ENCODE measurements around the gene SIGMAR1.

The SIGMAR1 gene

DNA sequence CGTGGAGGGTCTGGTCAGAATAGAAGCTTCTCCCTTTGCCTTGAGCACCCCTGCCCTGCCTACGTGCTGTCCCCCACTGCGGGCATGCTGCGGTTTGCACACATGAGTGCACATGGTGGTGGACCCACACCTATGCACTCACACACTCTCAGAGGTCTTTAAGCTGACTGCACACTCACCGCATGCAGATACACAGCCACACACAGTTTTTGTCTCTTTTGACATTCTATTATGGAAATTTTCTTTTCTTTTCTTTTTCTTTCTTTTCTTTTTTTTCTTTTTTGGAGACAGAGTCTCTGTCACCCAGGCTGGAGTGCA, 8.1 kb downstream of the SIGMAR1 start:
- DNase-seq: no peak

DNA sequence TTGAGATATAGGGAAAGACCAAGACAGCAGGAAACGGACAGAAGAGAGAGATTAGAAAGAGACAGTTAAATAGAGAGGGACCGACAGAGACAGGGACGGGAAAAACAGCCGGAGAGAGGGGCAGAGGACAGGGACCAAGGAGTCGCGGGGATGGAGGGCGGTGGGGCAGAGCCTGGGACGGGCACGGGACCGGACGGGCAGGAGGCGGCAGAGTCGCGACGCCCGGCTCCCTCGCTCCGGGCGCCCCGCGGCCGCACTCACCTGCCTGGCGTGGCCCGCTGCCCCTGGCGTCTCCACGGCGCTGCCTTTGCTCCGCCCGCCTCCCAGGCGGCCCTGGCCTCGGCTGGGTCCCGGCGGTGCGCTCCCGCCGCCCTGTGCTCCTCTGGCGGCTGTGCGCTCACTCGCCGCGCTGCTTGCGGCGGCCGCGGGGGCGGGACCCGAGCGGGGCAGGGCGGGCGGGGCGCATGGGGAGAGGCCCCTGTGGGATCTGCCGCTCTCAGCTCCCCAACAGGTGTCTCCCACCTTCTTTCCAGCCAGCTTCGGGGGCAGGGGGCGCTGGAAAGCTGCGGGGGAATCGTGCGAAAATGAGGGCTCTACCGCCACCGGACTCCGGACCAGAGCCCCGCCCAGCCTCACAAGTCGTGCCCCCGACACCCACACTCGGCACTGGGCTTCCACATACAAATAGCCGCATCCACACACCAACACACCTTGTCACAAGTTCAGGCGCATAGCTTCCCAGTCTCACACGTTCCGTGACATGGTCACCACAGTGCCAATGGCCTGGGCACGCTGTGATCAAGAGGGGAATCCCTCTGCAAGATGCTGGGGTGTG, 8.7 kb downstream of the SIGMAR1 start, which contains the start of gene ARID3C:
ARID3C (minus strand) TSS at position 411 of the 835 bp plus-strand sequence. CDS start 1,052 bp downstream, outside the sequence.
- peak; percentile 56 for DNase-seq

DNA sequence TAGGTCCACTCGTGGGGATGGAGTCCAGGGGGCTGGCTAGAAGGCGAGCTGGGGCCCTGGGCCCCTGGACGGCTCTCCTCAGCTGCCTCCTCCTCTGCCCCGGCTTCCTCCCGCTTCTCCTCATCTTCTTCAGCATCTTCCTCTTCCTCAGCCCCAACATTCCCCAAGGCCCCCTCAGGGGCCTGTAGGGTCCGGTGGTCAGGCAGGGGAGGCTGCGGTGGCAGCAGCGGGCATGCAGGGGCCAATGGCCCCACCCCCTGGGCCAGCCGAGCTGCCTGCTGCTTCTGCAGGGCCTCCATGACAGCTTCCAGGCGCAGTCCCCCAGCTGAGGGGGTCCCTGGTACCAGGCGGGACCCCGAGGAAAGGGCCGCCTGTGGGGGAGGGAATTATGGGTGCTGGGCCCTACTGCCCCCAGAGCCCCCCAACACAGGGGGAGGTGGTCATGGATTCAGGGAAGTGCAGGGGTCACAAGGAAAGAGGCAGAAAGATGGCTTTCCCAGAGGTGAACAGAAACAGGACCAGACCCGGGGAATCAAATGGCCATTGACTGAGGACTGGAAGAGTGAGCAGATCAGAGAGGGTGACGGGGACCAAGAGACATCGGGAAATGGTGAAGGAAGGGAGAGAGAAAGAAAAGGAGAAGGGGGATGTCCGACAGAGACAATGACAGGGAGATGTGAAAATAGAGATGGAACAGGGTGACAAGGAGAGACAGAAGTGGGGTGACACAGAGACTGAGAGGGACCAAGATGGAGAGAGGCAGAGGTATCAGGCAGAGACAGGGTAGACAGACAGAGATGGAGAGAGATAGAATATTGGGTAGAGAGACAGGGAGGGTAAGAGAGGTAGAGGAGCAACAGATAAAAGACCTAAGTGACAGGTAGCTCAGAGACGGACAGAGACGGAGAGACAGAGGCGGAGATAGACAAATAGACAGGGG, 9.6 kb downstream of the SIGMAR1 start:
- no peak for DNase-seq

DNA sequence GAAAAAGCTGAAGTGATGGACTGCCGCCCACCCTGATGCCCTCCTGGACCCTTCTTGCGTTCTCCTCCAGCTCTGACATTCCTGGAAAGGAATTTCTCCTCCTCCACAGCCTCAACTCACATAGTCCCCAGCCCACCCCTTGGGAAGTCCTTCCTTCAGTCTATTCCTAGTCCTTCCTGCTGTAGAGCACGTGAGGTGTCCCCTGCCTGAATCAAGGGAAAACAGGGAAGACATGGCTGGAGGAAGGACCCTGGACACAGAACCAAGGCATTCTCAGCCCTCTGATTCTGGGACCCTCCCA, 12.5 kb downstream of the SIGMAR1 start:
- DNase-seq: no peak

DNA sequence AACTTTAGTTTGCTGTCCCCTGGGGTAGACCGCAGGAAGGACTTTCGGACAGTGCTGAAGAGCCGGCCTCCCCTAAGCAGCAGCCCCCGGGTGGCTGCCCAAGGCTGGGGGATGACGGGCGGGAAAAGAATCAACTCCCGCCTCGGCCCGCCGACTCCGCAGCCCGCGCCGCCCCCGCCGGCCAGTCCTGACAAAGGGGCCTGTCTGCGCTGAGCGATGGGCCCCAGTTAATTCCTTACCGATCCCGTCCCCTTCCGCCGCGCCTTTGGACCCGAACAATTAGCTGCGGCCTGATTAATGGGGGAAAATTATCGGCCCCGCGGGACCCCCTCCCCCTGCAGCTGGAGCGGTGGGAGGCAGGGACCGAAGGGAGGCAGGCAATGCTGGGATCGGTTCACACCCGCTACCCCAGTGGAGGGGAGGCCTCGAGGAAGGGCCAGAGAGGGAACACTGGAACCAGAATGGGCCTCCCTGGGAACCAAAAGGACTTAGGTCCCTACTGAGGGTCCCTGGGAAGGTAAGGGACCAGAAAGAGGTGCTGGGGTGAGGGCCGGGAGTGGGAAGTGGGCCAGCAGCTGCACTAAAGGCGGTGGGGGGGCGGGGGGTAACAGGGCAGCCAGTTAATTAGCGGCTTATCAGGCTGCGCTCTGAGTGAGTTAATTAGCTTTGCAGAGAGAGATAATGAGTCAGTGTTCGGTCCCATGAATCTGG, 13.0 kb downstream of the SIGMAR1 start:
- no peak for DNase-seq

DNA sequence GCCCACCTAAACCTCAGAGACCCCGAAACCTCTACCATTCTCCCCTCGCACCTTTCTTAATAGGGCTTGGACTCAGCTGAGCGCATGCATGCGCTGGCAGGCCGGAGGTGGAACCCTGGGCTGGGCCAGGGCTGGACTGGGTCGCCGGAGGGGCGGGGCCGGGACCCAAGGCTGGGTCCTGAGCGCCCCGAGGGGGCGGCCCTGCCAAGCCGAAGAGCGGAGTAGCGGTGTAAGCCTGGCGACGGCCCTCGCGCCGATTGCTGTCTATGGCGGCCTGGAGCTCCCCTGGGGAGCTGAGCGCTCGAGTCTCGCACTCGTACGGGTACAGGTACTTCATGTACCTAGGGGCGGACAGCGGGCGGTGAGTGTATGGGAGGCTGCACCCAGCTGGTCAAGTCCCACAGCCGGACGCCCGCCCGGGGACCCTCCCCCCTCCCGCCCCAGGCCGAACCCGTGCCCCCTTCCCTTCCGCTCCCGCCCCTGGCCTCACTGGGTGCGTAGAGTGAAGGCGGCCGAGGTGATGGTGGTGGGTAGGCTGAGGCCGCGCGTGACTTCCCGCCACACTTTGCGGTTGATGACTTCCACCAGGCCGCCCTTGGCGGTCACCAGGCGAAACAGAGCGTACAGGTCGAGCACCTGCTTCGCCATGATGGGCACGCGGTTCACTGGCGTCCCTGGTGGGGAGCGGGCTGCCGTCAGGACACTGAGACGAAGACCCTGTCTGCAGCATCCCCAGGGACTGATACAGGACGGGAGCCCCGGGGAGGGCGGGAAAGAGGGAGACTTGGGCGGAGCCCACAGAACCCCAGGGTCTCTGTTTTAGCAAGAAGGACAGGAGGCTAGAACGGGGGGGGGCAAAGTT, 14.0 kb downstream of the SIGMAR1 start:
- no peak for DNase-seq

DNA sequence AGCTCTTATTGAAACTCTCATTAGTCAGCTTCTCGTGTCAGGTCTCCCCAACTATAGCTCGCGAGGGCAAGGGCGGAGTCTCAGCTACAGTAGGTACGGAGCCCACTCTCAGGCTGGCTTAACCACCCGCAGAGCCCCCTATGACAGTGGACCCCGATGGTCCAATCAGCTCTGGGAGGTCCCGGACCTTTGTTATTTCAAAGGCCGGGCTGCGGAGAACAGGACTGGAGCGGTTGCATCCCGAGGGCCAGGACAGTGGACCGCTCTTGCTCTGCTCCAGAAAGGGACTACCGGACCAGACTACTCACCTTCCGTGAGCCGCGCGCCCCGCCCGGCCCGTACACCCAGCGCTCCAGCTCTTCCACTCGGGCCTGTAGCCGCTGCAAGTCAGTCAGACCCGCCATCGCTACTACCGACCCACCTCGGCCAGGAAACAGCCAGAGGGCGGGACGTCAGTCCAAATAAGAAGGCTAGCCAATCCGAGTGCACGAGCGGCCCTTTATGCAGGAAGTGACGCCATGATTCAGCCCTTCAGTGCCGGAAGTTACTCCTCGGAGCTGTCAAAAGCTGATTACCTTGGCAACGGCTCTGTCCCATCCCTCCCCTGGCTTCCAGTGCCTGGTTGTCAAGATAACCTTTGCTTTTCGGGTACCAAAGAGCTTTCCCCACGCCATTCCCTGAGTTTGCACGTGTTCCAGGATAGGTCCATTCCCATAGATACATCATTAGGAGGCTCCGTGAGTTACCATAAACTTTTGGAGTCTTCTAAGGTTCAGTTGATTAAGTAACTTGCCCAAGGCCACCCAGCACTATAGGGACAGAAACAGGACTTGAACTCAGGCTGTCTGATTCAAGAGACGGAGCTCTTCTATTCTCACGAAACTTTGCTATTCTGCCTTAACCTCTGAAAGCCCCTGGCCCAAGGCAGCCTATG, 17.3 kb downstream of the SIGMAR1 start, which contains the start of gene DCTN3:
DCTN3 (minus strand) TSS at position 435 of the 934 bp plus-strand sequence; CDS start at position 404, 31 bp downstream.
- peak; percentile 86 for DNase-seq

DNA sequence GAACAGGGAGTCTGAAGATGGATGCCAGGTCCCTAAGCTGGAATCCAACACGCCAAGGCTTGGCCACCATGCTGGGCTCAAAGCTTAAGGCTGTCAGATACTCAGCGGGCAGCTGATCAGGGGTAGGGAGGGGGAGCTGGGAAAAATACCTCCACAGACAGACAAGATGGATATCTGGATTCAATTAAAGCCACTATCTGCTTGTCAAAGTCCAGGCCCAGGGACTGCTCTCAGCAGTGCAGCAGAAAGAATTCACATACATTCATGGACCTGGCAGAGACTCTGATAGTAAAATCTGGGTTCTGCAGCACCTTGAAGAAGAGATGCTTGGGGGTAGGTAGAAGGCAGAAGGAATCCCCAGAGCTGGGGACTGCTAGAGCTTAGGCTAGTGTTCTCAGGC, 22.5 kb downstream of the SIGMAR1 start:
- DNase-seq: no peak

DNA sequence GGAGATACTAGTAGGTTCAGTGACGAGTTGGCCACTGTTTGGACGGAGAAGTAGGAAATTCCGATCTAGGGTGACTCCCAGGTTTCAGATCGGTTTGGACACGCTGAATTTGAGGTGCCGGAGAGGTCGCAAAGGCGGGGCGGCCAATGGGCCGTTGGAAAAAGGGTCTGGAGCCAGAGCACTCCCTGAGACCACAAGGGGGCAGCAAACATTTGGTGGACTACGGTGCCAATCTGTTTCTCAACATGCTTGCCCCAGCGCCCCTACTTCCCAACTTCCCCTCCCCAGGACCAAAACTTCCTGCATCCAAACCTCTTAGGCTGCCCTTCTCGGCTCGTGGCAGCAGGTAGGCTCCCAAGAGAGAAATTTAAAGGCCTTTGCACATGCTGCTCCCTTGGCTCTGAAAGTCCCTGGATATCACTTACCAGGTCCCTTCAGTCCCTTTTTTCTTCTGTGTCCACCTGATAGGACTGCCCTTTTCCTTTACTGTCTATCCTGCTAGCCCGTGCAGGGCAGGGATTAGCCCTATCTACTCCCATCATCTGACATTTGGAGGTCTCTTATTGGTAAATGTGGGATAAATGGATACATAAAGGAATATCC, 24.7 kb downstream of the SIGMAR1 start:
- peak; percentile 65 for DNase-seq

DNA sequence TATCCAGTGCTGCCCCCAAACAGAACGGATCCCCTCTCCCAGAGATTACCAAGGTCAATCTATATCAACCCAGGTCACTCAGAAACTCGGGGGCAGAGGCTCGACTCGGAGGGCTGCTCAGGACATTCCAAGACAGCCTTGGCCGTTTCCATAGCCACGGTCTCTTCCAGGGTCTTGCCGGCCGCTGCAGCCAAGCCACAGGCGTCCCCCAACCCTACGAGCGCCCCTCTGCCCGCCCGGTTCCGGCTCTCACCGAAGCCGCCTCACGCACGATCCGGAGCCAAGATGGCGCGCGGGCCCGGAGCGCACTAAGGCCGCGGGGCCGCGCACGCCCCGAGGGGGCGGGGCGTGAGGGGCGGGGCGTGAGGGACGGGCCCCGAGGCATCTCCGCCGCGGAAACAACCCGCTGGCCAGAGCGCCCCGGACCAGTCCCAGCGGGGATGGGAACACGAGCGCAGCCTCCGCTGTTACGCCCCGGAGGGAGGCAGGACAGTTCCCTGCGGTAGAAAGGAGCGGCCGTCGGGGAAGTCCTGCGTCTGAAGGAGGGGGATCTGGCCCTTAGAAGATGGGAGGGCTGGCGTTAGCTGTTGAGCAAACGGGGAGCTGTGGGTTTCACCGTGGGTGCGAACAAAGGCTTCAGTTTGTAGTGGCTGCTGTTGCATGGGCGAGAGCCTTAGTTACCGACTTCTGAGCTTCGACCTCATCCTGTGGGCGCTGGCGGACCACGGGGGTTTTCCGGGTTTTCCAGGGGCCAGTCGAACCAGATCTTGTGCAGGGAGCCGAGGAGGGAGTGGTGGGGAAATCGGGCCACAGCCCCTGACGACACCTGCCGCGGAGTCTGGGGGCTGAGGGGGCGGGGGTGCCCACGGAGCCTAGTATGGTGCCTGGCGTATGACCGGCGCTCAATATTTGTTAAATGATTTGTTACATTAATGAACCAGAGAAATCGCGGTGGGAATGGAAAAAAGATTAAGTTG, 25.5 kb downstream of the SIGMAR1 start, which contains the start of gene RPP25L:
RPP25L (minus strand) TSS at position 287 of the 977 bp plus-strand sequence. CDS start 801 bp downstream, outside the sequence.
- DNase-seq: peak; percentile 83

DNA sequence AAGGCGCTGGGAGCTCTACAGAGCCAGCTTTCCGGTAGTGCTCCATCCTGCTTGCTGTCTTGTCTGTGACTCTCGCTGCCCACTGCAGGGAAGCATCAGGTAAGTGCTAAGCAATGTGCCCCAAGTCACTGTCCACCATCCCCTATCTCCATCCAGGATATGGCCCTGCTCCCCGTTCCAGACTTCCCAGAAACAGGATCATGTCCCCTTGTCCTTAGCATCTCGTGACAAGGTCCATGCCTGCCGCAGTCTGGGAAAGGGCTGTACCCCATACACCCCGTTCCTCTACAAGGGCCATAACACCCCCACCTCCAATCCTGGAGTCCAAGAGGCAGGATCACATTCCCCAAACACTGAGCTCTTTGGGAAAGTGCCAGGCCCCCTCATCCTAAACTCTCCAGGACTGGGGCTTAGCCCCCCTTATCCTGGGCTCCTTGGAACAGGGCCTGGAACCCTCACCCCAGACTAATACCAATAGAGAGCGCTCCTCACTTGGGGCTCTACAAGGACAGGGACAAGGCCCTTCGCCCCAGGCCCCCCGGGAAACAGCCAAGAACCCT, 26.3 kb downstream of the SIGMAR1 start:
- no peak for DNase-seq

DNA sequence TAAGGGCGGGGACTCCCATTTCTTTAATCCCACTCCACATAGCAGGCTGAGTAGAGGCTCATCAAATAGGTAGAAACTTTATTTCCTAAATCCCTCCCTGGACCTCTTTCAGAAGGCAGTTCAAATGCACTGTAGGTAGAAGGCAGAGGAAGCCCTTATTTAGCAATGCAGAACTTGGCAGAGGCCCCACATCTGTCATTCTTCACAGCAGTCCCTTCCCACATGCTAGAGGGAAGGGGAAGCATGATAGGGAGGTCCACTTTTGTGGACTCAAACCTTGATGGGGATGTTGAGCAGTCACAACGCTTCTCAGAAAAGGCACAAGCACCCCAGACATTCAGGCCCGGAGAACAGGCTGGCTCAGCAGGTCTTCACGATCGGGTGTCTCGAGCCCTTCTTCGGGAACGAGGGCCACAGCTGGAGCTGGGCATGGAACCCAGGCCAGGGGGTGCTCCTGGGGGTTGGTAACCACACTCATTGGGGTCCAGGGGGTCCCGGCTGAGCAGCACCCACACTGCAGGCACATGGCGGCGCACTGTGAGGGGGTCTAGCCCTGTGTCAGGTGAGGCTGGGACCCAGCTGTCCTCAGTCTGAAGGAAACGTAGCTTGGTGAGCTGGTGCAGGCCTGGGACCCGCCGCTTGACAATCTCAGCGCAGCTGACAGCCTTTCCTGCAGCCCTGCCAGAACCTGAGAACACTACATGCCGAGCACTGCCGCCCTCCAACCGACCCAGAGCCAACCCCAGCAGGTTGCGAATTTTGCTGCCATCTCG, 27.0 kb downstream of the SIGMAR1 start:
- no peak for DNase-seq

DNA sequence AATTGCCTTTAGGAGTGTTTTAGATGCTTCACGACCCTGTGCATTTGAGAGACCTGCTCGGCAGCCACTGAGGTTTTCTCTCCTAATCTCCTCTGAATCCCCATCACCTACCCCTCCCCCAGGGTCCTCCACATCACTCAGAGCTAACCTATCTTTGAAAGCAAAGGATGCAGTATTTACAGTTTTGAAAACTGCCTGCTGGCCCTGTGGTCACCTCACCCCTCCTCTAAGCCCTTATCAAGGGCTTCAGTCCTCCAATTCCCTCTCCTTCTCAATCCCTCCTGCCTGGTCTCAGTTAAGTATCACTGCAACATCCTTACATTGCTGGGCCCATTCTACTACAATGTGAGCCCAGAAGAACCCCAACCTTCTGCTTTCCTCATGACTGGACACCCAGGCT, 30.3 kb downstream of the SIGMAR1 start:
- DNase-seq: no peak

DNA sequence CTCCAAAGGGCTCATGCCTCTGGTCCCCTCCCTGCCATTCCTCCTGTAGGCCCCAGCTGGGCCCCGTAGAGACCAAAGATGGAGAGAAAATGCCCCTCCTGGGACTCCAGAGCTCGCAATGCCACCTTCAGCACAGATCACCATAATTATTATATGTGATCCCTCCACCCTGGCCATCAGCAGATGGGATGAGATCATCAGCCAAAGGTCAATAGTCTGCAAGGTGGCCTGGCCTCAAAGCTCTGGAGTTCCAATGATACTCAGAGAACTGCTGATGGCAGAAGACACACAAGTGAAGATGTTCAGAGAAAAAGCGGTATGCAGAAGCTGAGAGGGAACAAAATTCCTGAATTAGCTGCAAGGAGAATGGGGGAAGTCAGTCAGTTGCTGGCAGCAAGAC, 30.7 kb downstream of the SIGMAR1 start:
- DNase-seq: no peak

DNA sequence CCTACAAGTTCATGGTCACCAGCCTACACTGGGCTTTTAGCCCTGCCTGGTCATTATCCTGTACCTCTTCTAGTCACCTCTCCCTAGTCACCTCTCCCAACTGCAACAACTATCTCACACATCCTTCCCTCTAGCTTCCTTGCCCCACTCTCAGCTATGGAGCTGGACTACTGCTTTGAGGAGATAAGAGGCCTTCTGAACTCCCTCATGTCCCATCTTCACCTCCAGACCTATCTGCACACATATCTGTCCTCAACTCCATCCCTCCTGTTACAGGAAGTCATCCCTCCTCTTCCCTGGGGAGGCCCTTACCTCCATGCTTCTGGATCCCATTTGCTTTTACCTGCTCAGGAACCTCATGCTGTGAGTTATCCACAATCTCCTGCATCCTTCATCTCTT, 31.4 kb downstream of the SIGMAR1 start:
- no peak for DNase-seq

DNA sequence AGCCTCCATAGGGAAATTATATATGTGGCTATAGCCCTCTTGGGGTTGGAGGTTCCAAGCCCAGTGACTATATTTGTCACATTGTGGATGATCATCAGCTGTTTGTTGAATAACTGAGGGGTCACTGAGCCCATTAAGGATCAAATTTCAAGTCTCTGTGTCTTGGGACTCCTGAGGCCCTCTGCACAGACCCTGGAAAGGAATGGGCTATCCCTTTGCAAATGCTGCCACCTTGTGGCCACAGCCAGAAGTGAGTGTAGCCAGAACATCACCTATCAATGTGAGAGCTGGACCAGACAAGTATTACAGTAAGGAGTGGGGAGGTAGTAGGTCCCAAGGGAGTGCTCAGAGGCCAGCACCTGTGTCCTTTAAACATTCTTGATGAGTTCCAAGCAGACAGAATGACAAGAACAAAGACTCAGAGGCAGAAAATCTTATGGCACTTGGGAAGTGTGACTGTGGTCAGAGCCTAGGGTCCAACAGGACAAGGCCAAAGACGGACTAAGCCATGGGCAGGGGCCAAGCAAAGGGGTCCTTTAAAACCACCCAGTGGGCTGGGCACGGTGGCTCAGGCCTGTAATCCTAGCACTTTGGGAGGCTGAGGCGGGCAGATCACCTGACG, 33.9 kb downstream of the SIGMAR1 start:
- DNase-seq: peak; percentile 84

DNA sequence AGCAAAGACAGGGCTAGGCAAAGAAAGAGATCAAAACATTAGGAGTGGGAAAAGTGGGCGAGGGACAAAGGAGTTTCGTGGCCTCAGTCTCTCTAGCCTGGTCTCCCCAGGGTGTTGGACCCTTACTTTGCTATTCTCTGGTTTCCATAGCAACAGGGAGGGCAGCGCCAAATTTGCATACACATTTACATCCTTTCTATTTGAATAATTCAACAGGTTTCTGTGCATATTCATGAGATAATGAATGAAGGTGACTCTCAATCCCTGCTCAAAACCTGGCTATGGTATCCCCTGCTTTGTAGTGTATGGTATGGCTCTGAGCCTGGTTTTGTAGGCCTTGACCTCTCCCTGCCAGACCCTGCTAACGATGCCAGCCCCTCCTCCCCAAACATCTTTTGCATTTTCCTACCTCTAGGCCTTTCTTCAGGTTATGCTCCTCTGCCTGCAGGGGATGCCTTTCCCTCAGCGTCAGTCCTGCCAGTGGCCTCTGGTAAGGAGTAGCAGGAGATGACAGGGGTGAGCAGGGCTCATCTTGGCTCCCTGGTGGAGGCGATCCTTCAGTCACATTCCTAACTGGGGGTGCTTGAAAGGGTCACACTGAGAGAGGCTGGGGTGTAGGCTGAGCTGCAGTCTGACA, 35.5 kb downstream of the SIGMAR1 start:
- DNase-seq: no peak

Measured in activated CD8-positive, alpha-beta memory T cell treated with anti-CD3 and anti-CD28 coated beads, Interleukin-2, amount 50 U/mL, for 4 hours (primary cell).